ENCODE measurements around the gene IKZF1.

Gene IKZF1

DNA sequence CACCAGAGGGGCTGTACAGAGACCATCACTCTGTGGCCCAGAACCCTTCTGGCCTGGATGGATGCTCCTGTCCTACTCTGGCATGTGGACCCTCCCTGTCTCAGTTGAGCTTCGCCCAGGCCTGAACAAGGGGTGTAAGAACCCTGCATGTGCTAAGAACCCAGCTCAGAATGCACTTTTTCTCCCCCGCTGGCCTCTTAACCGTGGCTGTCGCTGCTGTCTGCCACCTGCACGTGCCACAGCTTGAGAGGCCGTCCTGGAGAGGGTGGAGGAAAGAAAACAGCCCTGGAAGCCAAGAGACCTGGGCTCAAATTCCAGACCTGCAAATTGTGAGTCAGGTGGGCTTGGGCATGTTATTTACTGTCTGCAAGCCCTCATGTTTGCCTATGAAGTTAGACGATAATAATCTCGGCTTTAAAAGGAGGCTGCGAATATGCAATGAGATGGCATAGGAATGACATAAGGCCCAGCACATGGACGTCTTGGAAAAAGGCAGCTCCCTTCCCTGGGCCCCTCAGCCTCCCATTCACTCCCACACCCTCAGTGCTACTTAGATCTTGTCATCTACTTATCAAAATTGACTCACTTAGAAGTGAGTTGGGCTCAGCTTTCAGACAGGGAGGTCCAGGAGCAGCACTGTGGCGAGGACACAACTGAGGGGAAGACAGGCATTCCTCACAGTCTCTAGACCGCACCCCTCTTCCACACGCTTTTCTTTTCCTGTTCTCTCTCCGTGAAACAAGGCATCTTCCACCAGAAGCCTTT is 114.2 kb downstream of the IKZF1 start:
- DNase-seq = no peak

DNA sequence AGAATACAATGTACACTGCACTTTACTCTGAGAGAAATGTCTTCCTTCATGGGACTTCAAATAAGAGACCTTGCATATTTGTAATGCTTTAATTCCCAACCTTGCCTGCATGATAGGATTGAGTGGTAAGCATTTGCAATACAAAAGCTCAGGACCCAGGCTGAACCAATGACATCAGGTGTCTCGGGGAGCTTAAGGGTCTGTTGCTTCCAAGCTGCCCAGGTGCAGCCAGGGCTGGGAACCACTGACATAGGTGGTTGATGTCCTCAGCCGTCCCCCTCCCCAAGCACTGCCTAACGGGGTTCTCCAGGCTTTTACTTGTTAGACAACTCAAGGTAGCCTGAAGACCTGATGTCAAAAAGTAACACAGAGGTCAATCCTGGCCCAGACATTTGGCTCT is 116.5 kb downstream of the IKZF1 start:
- DNase-seq = no peak

DNA sequence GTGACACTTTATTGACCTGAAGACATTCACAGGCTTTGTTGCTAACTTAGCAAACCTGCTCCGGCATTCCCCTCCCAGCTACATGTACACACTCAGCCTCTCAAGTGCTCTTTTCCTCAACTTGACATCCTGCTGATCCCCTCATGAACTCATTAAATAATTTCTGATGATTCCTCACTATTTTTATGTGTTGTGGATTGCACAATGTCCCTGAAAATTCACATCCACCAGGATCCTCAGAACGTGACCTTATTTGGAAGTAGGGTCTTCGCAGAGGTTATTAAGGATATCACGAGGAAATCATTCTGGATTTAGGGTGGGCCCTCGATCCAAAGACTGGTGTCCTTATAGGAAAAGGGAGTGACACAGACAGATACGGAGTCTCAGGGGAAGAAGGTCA is 118.3 kb downstream of the IKZF1 start:
- DNase-seq = no peak

DNA sequence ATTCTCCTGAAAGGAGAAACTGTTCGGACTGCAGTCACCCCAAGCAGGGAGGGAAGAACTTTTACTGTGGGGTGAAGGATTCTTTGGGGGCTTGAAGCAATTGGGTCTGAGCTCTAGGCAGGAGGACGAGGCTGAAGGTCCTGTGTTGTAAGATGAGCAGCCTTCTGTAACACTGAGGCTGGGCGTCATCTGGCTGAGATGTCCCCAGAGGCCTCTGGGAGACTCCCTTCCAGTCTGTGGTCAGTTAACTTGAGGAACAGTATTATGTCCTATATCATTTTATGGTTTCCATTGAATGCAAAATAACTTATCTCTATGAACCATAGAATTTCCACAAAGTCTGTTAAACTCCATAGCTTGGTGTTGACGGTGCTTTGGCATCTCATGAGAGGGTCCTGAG is 119.3 kb downstream of the IKZF1 start:
- no peak for DNase-seq

DNA sequence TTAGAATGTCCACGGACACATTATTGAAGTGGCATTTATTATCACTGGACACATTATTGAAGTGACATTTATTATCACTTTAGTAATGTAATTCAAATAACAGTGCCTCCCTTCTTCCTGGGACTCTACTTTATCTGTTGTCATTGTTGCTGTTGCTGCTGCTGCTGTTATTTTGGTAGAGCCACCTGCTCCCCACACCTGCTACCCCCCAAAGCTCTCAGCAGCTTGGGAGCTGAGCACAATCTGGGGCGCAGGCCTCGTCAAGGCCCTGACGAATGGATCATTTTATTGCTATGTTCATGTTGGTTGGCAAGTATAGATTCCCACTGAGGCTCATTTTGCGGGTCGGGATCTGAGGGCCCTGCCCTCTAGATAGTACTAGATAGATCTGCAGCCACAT is 120.8 kb downstream of the IKZF1 start:
- no peak for DNase-seq

DNA sequence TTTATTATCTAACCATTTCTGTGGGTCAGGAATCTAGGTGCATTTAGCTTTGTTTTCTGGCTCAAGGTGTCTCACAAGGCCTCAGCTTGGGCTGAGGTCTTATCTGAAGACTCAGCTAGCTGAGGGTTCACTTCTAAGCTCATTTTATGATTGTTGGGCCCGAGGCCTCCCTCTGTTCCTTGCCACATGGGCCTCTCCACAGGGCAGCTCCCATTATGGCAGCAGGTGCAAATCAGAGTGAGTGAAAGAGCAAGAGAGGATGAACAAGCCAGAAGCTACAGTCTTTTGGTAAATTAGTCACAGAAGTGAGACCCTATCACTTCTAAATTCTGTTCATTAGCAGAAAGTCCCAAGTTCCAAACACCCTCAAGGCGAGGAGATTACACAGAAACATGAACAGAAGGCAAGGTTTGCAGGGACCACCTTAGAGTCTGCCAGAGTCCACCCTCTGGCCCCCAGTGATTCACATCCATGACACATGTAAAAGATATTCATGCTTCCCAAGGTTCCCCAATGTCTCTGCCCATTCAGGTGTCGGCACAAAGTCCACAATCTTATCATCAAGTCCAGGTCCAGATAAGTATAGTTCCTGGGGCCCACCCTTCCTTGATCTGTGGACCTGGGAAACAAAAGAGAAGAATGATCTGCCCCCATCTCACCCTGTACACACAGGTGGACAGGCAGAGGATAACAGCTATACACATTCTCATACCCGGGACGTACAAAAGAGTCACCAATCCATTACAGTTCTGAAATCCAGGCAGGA is 121.9 kb downstream of the IKZF1 start:
- no peak for DNase-seq

DNA sequence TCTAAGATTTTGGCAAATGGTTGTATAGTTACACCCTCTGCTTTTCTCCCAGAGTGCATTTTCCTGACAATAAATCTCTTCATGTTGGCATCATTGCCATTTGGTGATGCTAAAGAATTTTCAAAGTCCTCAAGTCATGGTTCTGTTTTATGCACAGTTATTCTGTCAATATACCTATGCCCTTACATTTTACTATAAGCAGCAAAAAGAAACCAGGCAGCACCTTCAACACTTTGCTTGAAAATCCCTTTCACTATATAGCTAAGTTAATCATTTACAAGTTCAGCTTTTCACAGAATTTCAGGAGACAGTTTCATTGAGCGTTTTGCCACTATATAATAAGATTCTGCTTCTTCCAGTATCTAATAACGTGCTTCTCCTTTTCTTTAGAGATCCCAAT is 123.0 kb downstream of the IKZF1 start:
- no peak for DNase-seq

DNA sequence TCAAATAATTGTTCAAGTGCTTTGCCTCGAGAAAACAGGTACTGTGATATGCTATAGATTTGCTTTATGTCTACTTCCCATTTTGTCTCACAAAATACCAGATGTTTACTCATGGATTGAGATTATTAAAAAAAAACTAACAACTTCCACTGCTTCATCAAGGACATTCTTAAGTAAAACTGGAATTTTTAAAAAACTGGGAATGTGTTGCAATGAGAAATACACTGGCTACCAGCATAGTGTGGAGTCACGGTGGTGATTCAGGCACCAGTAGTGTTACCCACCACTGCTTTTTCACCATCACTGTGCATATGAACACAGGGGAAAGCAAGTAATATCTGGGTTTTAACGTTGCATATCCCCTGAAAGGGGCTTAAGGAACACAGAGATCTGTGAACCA is 124.4 kb downstream of the IKZF1 start:
- no peak for DNase-seq

DNA sequence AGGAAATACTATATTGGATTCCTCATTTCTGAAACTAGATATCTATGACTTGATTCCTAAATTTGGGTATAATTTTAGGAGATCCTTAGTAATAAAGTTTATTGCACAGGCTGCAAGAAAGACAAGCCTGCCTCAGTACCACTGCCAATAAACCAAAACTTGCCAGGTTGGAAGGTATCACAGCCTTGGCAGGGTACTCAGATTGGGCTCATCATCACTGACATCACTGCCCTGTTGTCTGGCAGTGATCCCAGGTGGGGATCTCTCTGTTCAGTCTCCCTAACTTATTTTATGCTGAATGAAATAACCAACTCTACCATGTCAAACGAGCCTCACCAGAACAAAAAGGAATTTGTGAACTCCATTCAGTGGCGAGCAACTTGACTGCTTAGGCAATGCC is 126.8 kb downstream of the IKZF1 start:
- DNase-seq = no peak

DNA sequence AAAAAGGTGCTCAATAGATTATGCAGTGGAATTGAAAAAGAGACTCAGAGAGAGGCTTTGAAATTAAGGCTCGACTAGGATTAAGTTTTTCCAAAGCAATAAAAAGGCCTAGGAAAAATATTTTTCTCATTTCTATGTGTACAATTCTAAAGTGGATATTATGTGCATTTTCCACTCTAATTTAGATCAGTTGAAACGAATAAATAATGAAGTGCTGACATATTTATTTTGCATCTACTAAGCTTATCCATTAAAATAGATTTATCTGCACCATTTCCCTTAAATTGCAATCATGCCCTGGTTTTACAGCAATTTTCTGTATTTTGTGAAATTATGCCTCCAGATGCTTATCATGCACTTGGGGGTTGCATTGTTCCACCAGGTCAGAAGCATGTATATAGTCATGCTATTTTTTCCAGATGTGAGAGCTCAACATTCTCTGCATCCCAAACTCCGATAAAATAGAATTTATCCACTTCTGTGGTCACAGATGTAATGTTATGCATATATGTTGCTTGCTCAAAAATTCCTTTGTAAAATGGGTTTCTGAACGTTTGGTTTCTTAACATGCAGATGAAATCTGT is 127.3 kb downstream of the IKZF1 start:
- no peak for DNase-seq

DNA sequence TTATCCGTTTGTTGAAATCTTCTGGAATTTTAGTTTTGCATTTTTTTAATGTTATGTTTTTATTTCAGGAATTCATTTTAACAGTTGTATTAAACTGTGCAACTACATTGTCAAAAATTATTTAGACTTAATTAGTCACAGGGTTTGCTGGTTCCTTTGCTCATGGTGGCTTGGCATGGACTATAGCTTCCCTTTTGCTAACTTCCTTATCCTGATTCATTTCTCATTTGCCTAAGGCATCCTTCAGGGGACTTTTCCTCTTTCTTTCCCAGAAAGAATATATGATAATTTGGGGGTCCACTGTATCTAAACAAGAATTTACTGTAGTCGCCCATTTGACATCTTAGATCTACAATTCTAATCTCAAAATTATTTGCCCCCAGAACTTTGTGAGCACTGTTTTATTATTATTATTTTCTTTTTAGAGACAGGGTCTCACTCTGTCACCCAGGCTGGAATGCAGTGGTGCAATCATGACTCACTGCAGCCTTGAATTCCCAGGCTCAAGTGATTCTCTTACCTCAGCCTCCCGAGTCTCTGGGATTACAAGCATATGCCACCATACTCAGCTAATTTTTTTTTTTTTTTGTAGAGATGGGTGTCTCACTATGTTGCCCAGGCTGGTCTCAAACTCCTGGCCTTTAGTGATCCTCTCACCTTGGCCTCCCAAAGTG is 131.8 kb downstream of the IKZF1 start:
- DNase-seq = no peak

DNA sequence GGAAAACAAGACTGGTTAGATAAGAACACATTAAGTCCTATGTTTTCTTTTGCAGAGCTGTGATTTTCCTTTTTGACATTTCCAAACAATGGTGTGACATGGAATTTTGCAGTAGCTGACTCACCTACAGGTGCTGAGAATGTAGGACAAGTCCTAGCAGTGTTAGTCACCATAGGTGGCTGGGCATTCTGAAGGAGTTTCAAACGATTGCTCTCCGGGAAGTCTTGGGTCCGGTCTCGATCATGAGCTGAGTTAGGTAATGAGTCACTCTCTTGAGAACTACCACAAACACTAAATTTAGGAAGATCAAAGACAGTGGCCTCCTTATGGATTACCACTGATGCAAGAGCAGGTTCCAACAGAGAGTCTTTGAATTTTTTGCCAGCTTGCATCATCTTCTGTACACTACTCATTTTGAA is 142.0 kb downstream of the IKZF1 start:
- no peak for DNase-seq

DNA sequence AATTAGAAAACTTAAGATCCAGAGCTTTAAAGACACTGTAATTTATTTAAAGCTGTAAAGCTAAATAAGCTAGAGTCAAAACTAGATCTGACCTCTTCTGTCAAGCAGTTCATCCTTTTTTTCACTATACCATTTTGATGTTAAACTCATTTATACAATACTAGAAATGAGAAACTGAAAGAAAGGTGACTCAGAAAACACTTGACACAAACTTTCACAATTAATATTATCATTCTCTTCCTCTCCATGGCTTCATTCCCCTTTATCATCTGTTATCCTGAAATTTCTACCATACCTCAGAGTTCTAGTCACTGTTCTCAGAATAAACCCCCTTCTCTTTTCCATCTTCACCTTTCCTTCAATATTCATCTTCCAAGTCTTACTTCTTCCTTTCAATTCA is 144.3 kb downstream of the IKZF1 start:
- no peak for DNase-seq

DNA sequence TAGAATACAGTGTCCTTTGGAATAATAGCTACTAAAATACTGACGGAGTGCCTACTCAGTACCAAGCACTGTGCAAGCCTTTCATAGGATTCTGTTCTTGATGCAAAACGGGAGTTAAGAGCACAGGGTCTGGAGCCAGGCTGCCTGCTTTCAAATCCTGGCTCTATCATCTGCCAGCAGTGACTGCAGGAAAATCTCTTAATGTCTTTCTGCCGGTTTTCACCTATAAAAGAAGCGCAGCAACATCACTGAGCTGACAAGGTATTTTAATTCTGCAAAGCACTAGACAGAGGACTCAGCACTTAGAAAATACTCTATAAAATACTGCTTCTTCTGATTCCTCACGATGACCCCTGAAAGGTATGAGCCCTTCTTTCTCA is 145.0 kb downstream of the IKZF1 start:
- no peak for DNase-seq

DNA sequence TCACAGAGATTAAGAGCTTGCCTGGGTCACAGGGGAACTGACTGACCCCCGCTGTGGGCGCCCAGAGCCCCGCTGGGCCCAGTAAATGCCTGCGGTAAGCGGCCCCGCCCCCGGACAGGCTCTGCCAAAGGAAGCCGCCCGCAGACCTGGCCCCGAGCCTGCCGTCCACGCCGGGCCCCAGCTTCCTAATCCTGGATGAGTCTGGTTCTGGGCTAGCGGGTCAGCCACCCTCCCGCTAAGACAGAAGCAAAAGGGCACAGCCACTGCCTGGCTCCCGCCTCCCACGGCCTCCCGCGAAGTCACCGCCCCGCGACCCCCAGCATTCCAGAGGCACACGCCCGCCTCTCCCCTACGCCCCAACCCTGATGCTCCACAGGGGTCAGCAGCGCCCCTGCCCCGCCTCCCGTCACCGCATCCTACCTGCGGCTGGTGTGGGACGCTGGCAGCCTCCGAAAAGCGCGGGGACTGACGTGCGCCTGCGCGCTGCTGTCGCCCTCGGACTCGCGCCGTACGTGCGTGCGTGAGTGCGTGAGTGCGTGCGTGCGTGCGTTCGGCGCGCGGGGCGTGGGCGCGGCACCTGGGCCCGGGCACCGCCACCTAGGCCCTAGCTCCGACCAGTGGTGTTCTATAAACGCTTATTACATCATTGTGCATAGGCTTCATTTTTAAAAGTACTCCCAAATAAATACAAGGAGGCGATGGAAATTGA is 145.5 kb downstream of the IKZF1 start, which contains the start of gene FIGNL1:
FIGNL1 (minus strand) TSS at position 470 of the 709 bp plus-strand sequence. CDS start 3,063 bp downstream, outside the sequence.
- DNase-seq = peak; percentile 79

DNA sequence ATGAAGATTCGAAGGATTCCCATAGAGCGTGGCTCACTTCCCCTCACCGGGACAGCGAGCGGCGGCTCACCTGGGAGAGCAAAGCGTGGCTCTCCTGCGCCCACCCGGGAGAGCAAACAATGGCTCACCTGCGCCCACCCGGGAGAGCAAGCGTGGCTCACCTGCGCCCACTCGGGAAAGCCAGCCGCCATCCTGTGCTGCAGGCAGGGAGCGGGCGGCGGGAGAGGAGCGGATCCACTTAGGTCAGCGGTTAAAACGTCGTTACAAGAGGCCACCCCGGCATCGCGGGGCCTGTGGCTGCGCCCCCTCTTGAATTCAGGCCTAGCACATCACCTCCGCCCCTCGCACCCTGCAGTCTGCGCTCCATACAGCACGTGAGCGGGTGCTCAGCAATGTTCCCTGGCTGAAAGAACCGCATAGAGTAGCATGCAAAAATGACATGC is 146.1 kb downstream of the IKZF1 start:
- DNase-seq = peak; percentile 34

Measured in femur (tissue), 1 donor.